Measurements from ENCODE around the gene PBX2.
"Not testable (repeated sequence)": the region's sequence is repeated elsewhere in the genome, so short reads cannot be mapped to it uniquely, and the experiment has no call there.

The PBX2 gene

DNA sequence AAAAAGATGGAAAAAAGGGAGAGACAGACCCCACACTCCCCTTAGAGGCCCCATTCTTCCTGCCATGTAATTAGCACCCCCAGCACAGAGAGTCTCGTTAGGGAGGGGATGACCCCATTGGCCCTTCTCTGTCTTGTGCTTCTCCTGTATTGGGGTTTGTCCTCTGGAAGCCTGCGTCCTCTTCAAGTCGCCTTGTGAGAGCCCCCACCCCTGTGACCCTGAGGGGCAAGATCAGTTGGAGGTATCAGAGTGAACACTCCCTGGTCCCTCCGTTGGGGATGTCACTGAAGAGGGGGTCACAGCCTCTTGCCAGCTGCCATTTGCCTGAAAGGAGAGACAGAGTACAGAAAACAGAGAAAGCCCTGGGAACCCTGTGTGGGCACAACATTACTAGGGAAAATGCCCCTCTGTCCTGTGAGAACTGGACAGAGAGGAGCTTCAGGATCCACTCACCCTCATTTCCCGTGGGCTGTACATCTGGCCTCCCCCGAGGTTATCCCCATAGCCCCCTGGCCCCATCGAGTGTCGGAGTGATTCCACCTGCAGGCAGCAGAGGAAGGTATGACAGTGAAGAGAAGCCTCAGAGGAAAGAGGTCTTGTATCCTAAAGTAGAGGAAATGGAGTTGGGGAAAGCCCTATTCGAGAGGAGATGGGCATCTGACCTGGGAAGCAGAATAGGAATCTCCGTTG is 3.7 kb downstream of the PBX2 start:
- DNase-seq, result not testable (repeated sequence)

- DNase-seq, result not testable (repeated sequence)
Observed at GRCh38 chr6:32185681-32186131, 4.3 kb downstream of the PBX2 start.

- DNase-seq, result no peak
Observed at GRCh38 chr6:32184084-32184640, 5.8 kb downstream of the PBX2 start, which contains the start of gene AGER. TSS of gene AGER (minus strand) at chr6:32184253. CDS start at chr6:32184222, 31 bp downstream.

DNA sequence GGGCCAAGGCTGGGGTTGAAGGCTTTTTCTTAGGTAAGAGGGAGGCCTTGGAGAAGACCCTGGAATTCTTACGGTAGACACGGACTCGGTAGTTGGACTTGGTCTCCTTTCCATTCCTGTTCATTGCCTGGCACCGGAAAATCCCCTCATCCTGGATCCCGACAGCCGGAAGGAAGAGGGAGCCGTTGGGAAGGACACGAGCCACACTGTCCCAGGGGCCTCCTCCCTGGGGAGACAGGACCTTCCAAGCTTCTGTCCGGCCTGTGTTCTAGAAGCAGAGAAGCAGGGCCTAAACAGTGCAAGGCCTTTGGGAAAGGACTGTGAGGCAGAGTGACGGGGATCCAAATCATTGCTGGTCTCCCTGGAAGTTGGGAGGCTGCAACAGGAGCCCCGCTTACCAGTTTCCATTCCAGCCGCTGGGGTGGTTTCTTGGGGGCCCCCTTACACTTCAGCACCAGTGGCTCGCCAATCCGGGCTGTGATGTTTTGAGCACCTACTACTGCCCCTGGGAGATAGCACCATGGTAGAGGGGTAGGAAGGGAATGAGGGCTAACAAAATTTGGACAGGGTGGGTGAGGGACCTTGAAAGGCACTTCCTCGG is 6.4 kb downstream of the PBX2 start:
- no peak for DNase-seq

DNA sequence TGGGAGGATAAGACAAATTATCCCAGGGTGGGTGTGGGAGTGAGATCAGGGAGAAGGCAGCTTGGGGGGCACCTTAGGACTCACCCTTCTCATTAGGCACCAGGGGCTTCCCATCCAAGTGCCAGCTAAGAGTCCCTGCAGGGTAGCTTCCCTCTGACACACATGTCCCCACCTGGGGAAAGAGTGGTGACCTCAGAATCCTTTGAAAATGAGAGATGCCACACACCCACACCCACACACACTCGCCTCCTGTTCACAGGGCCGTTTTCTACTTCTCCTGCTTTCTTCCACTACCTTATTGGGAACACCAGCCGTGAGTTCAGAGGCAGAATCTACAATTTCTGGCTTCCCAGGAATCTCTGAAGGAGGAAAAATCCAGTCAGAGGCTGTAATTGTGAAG is 7.0 kb downstream of the PBX2 start:
- no peak for DNase-seq

GRCh38 chr6:32182555-32182981 is 7.4 kb downstream of the PBX2 start:
- no peak for DNase-seq

GRCh38 chr6:32181915-32182529 is 8.0 kb downstream of the PBX2 start:
- no peak for DNase-seq

- DNase-seq, result no peak
Observed at GRCh38 chr6:32181148-32181702, 8.8 kb downstream of the PBX2 start.

- no peak for DNase-seq
Observed at GRCh38 chr6:32179766-32180405, 10.1 kb downstream of the PBX2 start.

DNA sequence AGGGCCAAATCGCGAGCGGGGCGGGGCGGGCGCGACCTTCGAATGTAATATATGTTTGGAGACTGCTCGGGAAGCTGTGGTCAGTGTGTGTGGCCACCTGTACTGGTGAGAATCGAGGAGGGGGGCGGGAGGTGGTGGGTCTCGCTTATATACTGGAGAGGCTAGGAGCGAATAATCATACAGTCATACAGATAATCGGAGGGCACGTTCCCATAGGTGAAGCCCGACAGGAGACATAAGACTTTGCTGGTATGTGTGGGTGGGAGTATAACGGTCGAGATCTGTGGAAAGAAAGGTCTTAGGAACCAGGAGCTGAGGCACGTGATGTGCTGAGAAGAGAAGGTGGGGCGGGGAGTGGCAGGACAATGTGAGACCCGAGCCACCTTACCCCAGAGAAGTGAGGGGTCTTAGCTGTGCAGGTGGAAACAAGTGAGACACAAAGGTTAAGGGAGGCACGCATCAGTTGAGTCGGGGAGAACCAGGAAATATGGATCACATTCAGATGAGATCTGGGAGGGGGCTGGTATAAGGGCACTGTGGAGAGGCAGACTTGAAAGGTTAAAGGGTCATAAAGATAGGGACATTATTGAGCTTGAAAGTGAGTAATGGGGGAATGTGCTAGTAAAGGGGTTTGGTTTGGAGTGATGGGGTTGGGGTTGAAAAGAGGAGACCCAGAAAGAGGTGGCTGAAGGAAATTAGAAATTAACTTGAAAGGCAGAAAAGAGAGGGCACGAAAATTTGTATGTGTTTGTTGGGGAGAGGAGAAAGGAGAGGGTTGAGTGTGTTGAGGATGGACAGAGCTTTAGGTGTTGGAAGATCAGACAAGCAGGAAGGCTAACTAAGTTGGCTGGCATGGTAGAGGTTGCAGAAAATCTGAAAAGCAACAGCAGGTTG is 11.2 kb downstream of the PBX2 start:
- DNase-seq, result peak; percentile 30

DNA sequence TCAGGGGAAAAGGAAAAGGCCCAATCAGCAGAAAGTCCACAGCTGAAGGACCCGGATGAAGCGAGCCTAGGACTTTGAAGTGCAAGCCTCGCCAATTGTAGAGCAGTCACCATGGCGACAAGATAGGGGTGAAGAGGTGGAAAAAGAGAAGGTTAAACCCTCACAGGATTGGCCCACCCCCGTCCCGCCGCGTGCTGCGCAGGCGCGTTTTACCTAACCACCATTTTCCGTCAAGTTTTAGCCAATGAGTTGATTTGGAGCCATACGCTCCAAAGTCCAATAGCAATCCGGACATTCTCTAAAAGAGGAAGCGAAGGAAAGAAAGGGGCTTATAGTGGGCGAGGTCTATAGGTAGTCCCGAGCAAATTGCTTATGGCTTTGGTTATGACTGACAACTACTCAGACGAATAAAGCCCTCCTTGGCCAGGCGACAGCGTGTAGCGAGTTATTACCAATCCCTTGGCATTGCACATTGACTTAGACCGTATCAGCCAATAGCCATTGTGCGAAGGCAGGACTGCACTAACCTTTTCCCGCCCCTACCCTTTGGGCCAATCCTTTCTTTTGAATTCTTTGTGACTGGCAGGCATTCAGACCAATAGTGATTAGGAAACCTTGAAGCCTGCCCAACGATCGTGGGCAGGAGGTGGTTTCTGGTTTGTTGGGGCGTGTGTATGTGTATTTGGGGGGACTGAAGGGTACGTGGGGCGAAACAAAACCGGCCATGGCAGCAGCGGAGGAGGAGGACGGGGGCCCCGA is 12.0 kb downstream of the PBX2 start, which contains the start of gene RNF5:
Gene RNF5, plus strand, starts transcription at position 618 of the 759 bp plus-strand sequence. Its CDS starts 107 bp downstream, at position 725.
- peak; percentile 100 for DNase-seq

GRCh38 chr6:32177183-32177787 is 12.7 kb downstream of the PBX2 start:
- peak; percentile 96 for DNase-seq

DNA sequence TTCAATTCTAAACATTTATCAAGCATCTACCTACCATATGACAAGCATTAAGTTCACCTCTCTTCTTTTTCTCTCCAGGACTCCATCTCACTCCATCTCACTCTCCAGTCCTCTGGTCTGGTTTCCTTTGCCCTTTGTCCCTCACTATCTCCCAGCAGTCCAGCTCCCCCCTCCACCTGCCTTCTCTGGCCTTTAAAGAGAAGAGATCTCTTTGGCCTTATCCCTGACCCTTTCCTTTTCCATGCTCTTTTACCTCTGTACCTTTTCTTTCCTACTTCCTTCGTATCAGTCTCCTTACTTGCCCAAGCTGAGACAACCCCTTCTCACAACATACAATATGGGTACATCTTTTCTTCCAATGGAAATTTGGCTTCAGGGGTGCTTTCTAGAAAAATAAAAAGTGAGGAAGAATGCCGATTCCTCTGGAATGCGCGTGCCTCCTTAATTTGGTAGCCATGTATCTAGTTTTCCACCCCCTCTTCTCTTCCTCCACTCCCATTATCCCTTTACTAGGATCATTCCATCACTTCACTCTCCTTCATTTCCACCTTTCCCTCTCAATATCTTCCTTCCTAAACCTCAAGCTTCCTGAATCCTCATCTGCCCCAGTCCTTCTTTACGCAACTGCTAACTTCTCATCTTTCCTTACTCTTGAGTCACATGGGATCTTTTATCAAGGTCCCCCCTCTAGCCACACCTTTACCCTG is 13.4 kb downstream of the PBX2 start:
- DNase-seq, result peak; percentile 86

GRCh38 chr6:32175711-32176475 is 14.1 kb downstream of the PBX2 start, which contains the start of gene AGPAT1:
TSS of gene AGPAT1 (minus strand) at chr6:32176084. CDS start at chr6:32171496, 4,588 bp downstream.
- DNase-seq, result peak; percentile 96

DNA sequence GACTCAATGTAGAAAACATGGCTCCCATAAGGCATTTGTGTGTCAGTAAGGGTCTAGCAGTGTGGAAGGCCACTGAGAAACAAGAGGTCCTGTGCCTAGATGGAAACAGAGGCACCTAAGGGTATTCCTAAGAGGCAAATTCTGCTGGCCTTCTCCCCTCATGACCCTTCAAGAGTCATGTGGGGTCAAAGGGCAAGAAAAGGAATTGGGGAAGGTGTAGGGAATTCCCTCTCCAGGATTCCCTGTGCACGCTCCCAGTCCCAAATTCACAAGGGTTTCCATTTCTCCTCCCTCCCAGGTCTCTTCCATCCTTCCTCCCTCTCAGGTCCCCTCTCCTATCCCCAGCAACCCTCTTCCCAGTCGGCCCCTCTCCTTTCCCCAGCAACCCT is 14.7 kb downstream of the PBX2 start:
- DNase-seq, result no peak

DNA sequence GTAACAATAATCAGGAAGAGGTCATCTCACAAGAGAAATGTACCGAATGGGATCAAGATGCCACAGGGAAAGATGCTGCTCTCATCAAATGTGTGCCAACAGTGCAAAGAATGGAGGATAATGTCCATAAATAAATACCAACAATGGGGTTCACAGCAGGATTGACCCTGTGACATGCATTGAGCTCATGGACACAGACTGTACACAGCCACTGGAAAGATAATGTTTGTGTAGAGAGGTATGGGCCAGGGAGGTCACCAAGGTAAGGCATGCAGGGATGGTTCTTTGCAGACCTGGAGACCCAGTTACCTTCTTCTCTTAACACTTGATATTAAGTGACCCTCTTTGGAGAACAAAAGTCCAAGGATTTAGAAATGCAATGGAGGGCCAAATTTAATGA is 15.6 kb downstream of the PBX2 start:
- DNase-seq, result no peak

GRCh38 chr6:32173051-32173727 is 16.8 kb downstream of the PBX2 start:
- DNase-seq, result no peak

- no peak for DNase-seq
Observed at GRCh38 chr6:32171234-32171633, 18.8 kb downstream of the PBX2 start.

All from DMS79 treated with DMSO at 0.1 percent for 48 hours (cell line).